Measurements from ENCODE around the gene FLT1. TPM values are rescaled to one million over a fixed set of nuclear protein-coding genes. Genes with fewer than 3 reads are reported as not detected.

Gene FLT1
- total RNA-seq, 2 experiments from 2014 or later: 0.51 to 1.1 TPM

- no peak for DNase-seq
- Mint-ChIP-seq H3K4me3 (no peak overlapping the region), H3K27ac (no peak overlapping the region), H3K36me3 (no peaks in the 10 kb centered on the region), H3K9me3 (no peaks in the 10 kb centered on the region), H3K4me1 (no peaks in the 10 kb centered on the region), H3K27me3 (peaks cover 11% of the 10 kb centered on the region)
- POLR2A ChIA-PET: no interaction called here
- no peak for ATAC-seq (ENCODE audit: low read depth)
These were observed 39.2 kb downstream of the FLT1 start for GRCh38 chr13:28455580-28456194.

- POLR2A ChIA-PET: no interaction called here
- H3K9me3 Mint-ChIP-seq: peaks cover 5% of the 10 kb centered on the region
- ATAC-seq (ENCODE audit: low read depth) (no peak), DNase-seq (no peak)
- H3K4me1 Mint-ChIP-seq: no peaks in the 10 kb centered on the region
- peaks cover 2% of the 10 kb centered on the region for H3K36me3 Mint-ChIP-seq
- no peak overlapping the region for H3K27ac Mint-ChIP-seq
- peaks cover 11% of the 10 kb centered on the region for H3K27me3 Mint-ChIP-seq
- H3K4me3 Mint-ChIP-seq: no peak overlapping the region
These were observed 42.2 kb downstream of the FLT1 start for GRCh38 chr13:28452755-28453154.

GRCh38 chr13:28451482-28452217 lies 43.3 kb downstream of the FLT1 start:
- ATAC-seq (ENCODE audit: low read depth) (no peak), DNase-seq (no peak)
- peaks cover 10% of the 10 kb centered on the region for H3K27me3 Mint-ChIP-seq
- POLR2A ChIA-PET: no interaction called here
- peaks cover 2% of the 10 kb centered on the region for H3K36me3 Mint-ChIP-seq
- H3K27ac Mint-ChIP-seq: no peak overlapping the region
- H3K4me3 Mint-ChIP-seq: no peak overlapping the region
- H3K4me1 Mint-ChIP-seq: no peaks in the 10 kb centered on the region
- peaks cover 5% of the 10 kb centered on the region for H3K9me3 Mint-ChIP-seq

- POLR2A ChIA-PET: no interaction called here
These were observed 44.8 kb downstream of the FLT1 start for GRCh38 chr13:28449826-28450773.

GRCh38 chr13:28448651-28449358 lies 46.1 kb downstream of the FLT1 start:
- H3K9me3 Mint-ChIP-seq: peaks cover 7% of the 10 kb centered on the region
- no peak overlapping the region for H3K27ac Mint-ChIP-seq
- POLR2A ChIA-PET: no interaction called here
- no peak for DNase-seq
- no peak for ATAC-seq (ENCODE audit: low read depth)
- H3K36me3 Mint-ChIP-seq: peaks cover 2% of the 10 kb centered on the region
- no peaks in the 10 kb centered on the region for H3K4me1 Mint-ChIP-seq
- H3K4me3 Mint-ChIP-seq: no peak overlapping the region
- H3K27me3 Mint-ChIP-seq: peaks cover 3% of the 10 kb centered on the region

More at GRCh38 chr13:28449826-28450773, 44.8 kb downstream of the FLT1 start:
- no peak overlapping the region for H3K4me3 Mint-ChIP-seq
- H3K27ac Mint-ChIP-seq: no peak overlapping the region
- peaks cover 7% of the 10 kb centered on the region for H3K9me3 Mint-ChIP-seq
- peaks cover 2% of the 10 kb centered on the region for H3K36me3 Mint-ChIP-seq
- no peak for ATAC-seq (ENCODE audit: low read depth)
- H3K27me3 Mint-ChIP-seq: peaks cover 2% of the 10 kb centered on the region
- H3K4me1 Mint-ChIP-seq: no peaks in the 10 kb centered on the region
- no peak for DNase-seq

- DNase-seq: no peak
- H3K27me3 Mint-ChIP-seq: peaks cover 3% of the 10 kb centered on the region
- ATAC-seq (ENCODE audit: low read depth): no peak
- H3K4me3 Mint-ChIP-seq: no peak overlapping the region
- H3K9me3 Mint-ChIP-seq: peaks cover 8% of the 10 kb centered on the region
- no peaks in the 10 kb centered on the region for H3K4me1 Mint-ChIP-seq
- POLR2A ChIA-PET: no interaction called here
- H3K36me3 Mint-ChIP-seq: peaks cover 2% of the 10 kb centered on the region
- no peak overlapping the region for H3K27ac Mint-ChIP-seq
These were observed 46.9 kb downstream of the FLT1 start for GRCh38 chr13:28447989-28448388.

GRCh38 chr13:28447206-28447605 lies 47.7 kb downstream of the FLT1 start:
- H3K36me3 Mint-ChIP-seq: peaks cover 2% of the 10 kb centered on the region
- H3K9me3 Mint-ChIP-seq: peaks cover 12% of the 10 kb centered on the region
- POLR2A ChIA-PET: no interaction called here
- H3K4me1 Mint-ChIP-seq: no peaks in the 10 kb centered on the region
- no peak overlapping the region for H3K4me3 Mint-ChIP-seq
- H3K27ac Mint-ChIP-seq: no peak overlapping the region
- H3K27me3 Mint-ChIP-seq: peaks cover 3% of the 10 kb centered on the region
- DNase-seq: no peak
- no peak for ATAC-seq (ENCODE audit: low read depth)

- Mint-ChIP-seq H3K36me3 (no peaks in the 10 kb centered on the region), H3K9me3 (peaks cover 8% of the 10 kb centered on the region), H3K27me3 (peaks cover 6% of the 10 kb centered on the region), H3K27ac (no peak overlapping the region), H3K4me3 (no peak overlapping the region), H3K4me1 (no peaks in the 10 kb centered on the region)
- POLR2A ChIA-PET: no interaction called here
- DNase-seq (no peak), ATAC-seq (ENCODE audit: low read depth) (no peak)
These were observed 52.1 kb downstream of the FLT1 start for GRCh38 chr13:28442839-28443238.

GRCh38 chr13:28441529-28441928 lies 53.4 kb downstream of the FLT1 start:
- Mint-ChIP-seq H3K4me1 (no peaks in the 10 kb centered on the region), H3K27ac (no peak overlapping the region), H3K36me3 (no peaks in the 10 kb centered on the region), H3K4me3 (no peak overlapping the region), H3K27me3 (peaks cover 6% of the 10 kb centered on the region), H3K9me3 (peaks cover 8% of the 10 kb centered on the region)
- ATAC-seq (ENCODE audit: low read depth) (no peak), DNase-seq (no peak)
- POLR2A ChIA-PET: no interaction called here

- Mint-ChIP-seq H3K9me3 (peaks cover 8% of the 10 kb centered on the region), H3K27me3 (peaks cover 6% of the 10 kb centered on the region), H3K36me3 (no peaks in the 10 kb centered on the region), H3K27ac (no peak overlapping the region), H3K4me1 (no peaks in the 10 kb centered on the region), H3K4me3 (no peak overlapping the region)
- ATAC-seq (ENCODE audit: low read depth) (no peak), DNase-seq (no peak)
- POLR2A ChIA-PET: no interaction called here
These were observed 54.0 kb downstream of the FLT1 start for GRCh38 chr13:28440774-28441504.

GRCh38 chr13:28438598-28439334 lies 56.2 kb downstream of the FLT1 start:
- no peaks in the 10 kb centered on the region for H3K36me3 Mint-ChIP-seq
- no peaks in the 10 kb centered on the region for H3K4me1 Mint-ChIP-seq
- H3K9me3 Mint-ChIP-seq: peaks cover 6% of the 10 kb centered on the region
- H3K27ac Mint-ChIP-seq: no peak overlapping the region
- no peak overlapping the region for H3K4me3 Mint-ChIP-seq
- H3K27me3 Mint-ChIP-seq: peaks cover 3% of the 10 kb centered on the region
- ATAC-seq (ENCODE audit: low read depth) (no peak), DNase-seq (no peak)
- POLR2A ChIA-PET: no interaction called here

- Mint-ChIP-seq H3K4me3 (no peak overlapping the region), H3K27me3 (peaks cover 3% of the 10 kb centered on the region), H3K9me3 (peaks cover 4% of the 10 kb centered on the region), H3K27ac (no peak overlapping the region), H3K36me3 (no peaks in the 10 kb centered on the region), H3K4me1 (no peaks in the 10 kb centered on the region)
- POLR2A ChIA-PET: no interaction called here
- no peak for DNase-seq
- ATAC-seq (ENCODE audit: low read depth): no peak
These were observed 56.9 kb downstream of the FLT1 start for GRCh38 chr13:28438067-28438466.
